Adrenal gland (tissue), 5 donors: ENCODE measurements around the gene XPA.

Experiments used
- POLR2A ChIP-seq, 2 donors: fragments of 450-650 bp; IDR thresholded peaks; one replicate each; pipeline ENCODE4 v1.6.1; 2017; ENCODE audit warnings: antibody characterized with exemption in 2 of 2, mild to moderate bottlenecking in 2 of 2, moderate library complexity in 1 of 2
- TF ChIP-seq, protein P1 (sequence below), 6 experiments: fragments of 450-650 bp in 4 of 6; fragments of 200-600 bp in 2 of 6; sonication (generic) in 1 of 6; IDR thresholded peaks; 1 replicate in 5 of 6; 2 replicates in 1 of 6; pipeline versions ENCODE4 v1.5.1 to v1.8.0; 2016 to 2021; ENCODE audit warnings: antibody characterized with exemption in 6 of 6, mild to moderate bottlenecking in 2 of 6, moderate library complexity in 1 of 6
- donor health status: DM: no; HTN: no; CAD: no.

DNA sequence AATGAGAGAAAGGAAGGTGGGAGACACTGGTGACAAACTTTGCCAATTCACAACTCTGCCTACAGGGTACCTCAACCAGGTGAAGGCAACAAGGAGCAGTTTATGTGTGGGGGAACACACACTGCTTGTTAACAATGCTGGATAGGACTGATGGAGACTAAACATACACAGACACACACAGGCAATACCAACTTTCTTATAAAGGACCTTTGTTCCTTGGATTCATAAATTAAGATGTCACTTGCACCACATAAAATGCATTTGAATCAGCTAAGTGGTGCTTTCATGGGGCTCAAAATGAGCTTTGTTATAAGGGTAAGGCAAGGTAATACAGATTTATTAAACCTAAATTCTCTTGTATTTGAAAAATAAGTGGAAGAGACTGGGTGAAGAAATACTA, 68.0 kb downstream of the XPA start:
- TF ChIP-seq, protein P1, sequence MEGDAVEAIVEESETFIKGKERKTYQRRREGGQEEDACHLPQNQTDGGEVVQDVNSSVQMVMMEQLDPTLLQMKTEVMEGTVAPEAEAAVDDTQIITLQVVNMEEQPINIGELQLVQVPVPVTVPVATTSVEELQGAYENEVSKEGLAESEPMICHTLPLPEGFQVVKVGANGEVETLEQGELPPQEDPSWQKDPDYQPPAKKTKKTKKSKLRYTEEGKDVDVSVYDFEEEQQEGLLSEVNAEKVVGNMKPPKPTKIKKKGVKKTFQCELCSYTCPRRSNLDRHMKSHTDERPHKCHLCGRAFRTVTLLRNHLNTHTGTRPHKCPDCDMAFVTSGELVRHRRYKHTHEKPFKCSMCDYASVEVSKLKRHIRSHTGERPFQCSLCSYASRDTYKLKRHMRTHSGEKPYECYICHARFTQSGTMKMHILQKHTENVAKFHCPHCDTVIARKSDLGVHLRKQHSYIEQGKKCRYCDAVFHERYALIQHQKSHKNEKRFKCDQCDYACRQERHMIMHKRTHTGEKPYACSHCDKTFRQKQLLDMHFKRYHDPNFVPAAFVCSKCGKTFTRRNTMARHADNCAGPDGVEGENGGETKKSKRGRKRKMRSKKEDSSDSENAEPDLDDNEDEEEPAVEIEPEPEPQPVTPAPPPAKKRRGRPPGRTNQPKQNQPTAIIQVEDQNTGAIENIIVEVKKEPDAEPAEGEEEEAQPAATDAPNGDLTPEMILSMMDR (IDR thresholded peaks at IDR 0.05): no peak
- no peak for TF ChIP-seq POLR2A (IDR thresholded peaks at IDR 0.05)
